ENCODE results near the gene SUSD6.
"Not testable (repeated sequence)": the region's sequence is repeated elsewhere in the genome, so short reads cannot be mapped to it uniquely, and the experiment has no call there.

SUSD6 gene

GRCh38 chr14:69695322-69696203, 84.2 kb downstream of the SUSD6 start:
- no peak for DNase-seq (ENCODE audit: low spot score)

- no peak for DNase-seq (ENCODE audit: low spot score)
These were observed 84.8 kb downstream of the SUSD6 start for GRCh38 chr14:69696204-69696527.

GRCh38 chr14:69696633-69697557, 85.5 kb downstream of the SUSD6 start:
- DNase-seq (ENCODE audit: low spot score): no peak

GRCh38 chr14:69698572-69698971, 87.2 kb downstream of the SUSD6 start:
- DNase-seq (ENCODE audit: low spot score): no peak

- not testable (repeated sequence) for DNase-seq (ENCODE audit: low spot score)
These were observed 87.8 kb downstream of the SUSD6 start for GRCh38 chr14:69699243-69699642.

GRCh38 chr14:69699748-69700303, 88.4 kb downstream of the SUSD6 start:
- no peak for DNase-seq (ENCODE audit: low spot score)

GRCh38 chr14:69700575-69700974, 89.2 kb downstream of the SUSD6 start:
- no peak for DNase-seq (ENCODE audit: low spot score)

GRCh38 chr14:69701291-69701690, 89.9 kb downstream of the SUSD6 start:
- DNase-seq (ENCODE audit: low spot score): no peak

- no peak for DNase-seq (ENCODE audit: low spot score)
These were observed 90.5 kb downstream of the SUSD6 start for GRCh38 chr14:69701857-69702256.

GRCh38 chr14:69703047-69704039, 91.9 kb downstream of the SUSD6 start:
- DNase-seq (ENCODE audit: low spot score): no peak

GRCh38 chr14:69704319-69704718, 92.9 kb downstream of the SUSD6 start:
- no peak for DNase-seq (ENCODE audit: low spot score)

- no peak for DNase-seq (ENCODE audit: low spot score)
These were observed 94.3 kb downstream of the SUSD6 start for GRCh38 chr14:69705706-69706105.

- no peak for DNase-seq (ENCODE audit: low spot score)
These were observed 96.7 kb downstream of the SUSD6 start for GRCh38 chr14:69708049-69708448.

- DNase-seq (ENCODE audit: low spot score): peak; percentile 37
These were observed 97.5 kb downstream of the SUSD6 start for GRCh38 chr14:69708586-69709560.

GRCh38 chr14:69710378-69710777, 99.0 kb downstream of the SUSD6 start:
- no peak for DNase-seq (ENCODE audit: low spot score)

GRCh38 chr14:69711065-69711464, 99.7 kb downstream of the SUSD6 start:
- no peak for DNase-seq (ENCODE audit: low spot score)

GRCh38 chr14:69711477-69711876, 100.1 kb downstream of the SUSD6 start:
- no peak for DNase-seq (ENCODE audit: low spot score)

- DNase-seq (ENCODE audit: low spot score): no peak
These were observed 100.6 kb downstream of the SUSD6 start for GRCh38 chr14:69711881-69712560.

GRCh38 chr14:69712599-69713088, 101.2 kb downstream of the SUSD6 start:
- DNase-seq (ENCODE audit: low spot score): no peak

All from NAMALWA (cell line).